ENCODE results near the gene ACBD7. TPM values are rescaled to one million over a fixed set of nuclear protein-coding genes. Genes with fewer than 3 reads are reported as not detected.

Gene ACBD7
- total RNA-seq, 1 donor from 2014 or later = 1.5 TPM

DNA sequence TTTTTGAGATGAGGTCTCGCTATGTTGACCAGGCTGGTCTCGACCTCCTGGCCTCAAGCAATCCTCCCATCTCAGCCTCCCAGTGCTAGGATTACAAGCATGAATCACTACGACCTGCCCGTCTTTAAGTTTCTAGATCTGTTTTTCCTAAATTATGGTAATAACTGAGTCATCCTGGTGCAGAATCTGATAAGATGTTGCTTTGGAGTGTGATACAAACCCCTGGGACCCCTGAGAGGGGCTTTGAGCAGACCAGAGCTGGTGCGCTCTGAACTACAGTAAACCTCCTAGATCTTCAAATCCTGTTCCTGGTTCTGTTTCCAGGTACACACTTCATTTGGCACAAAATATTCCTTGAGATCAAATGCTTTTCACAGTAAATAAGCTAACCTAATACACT is 42.8 kb upstream of the ACBD7 start:
- Mint-ChIP-seq H3K36me3 (ENCODE audit: unreplicated experiment) (peaks cover 5% of the 10 kb centered on the region), H3K4me3 (ENCODE audit: unreplicated experiment) (no peak overlapping the region), H3K27me3 (ENCODE audit: unreplicated experiment) (no peaks in the 10 kb centered on the region), H3K27ac (ENCODE audit: unreplicated experiment) (no peak overlapping the region), H3K9me3 (ENCODE audit: unreplicated experiment) (no peaks in the 10 kb centered on the region), H3K4me1 (ENCODE audit: low read depth, unreplicated experiment) (peaks cover 2% of the 10 kb centered on the region)
- TF ChIP-seq, protein P1, sequence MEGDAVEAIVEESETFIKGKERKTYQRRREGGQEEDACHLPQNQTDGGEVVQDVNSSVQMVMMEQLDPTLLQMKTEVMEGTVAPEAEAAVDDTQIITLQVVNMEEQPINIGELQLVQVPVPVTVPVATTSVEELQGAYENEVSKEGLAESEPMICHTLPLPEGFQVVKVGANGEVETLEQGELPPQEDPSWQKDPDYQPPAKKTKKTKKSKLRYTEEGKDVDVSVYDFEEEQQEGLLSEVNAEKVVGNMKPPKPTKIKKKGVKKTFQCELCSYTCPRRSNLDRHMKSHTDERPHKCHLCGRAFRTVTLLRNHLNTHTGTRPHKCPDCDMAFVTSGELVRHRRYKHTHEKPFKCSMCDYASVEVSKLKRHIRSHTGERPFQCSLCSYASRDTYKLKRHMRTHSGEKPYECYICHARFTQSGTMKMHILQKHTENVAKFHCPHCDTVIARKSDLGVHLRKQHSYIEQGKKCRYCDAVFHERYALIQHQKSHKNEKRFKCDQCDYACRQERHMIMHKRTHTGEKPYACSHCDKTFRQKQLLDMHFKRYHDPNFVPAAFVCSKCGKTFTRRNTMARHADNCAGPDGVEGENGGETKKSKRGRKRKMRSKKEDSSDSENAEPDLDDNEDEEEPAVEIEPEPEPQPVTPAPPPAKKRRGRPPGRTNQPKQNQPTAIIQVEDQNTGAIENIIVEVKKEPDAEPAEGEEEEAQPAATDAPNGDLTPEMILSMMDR (IDR thresholded peaks at IDR 0.05; ENCODE audit: partially characterized antibody, unreplicated experiment) = no peak
- DNase-seq = no peak

DNA sequence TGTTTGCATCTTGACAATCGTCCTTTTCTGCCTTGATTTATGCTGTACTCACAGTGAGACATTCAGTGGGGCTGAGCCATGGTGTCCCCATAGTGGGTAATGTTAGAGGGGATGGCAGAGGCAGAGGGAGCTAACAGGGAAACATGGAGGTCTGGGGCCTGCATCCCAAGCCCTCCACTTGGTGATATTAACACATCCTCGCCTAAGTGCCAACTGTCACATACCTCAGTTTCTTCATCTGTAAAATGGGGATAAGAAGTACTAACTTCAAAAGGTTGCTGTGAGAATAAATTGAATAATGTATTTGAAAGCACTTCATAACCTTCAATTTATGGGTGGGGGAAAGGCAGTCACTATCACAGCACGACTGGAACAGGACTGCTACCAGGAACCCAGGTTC is 36.3 kb upstream of the ACBD7 start:
- no peaks in the 10 kb centered on the region for H3K9me3 Mint-ChIP-seq (ENCODE audit: unreplicated experiment)
- no peak for DNase-seq
- no peak overlapping the region for H3K27ac Mint-ChIP-seq (ENCODE audit: unreplicated experiment)
- H3K4me1 Mint-ChIP-seq (ENCODE audit: low read depth, unreplicated experiment) = peaks cover 7% of the 10 kb centered on the region
- H3K4me3 Mint-ChIP-seq (ENCODE audit: unreplicated experiment) = no peak overlapping the region
- TF ChIP-seq, protein P1 (IDR thresholded peaks at IDR 0.05; ENCODE audit: partially characterized antibody, unreplicated experiment) = no peak
- peaks cover 5% of the 10 kb centered on the region for H3K36me3 Mint-ChIP-seq (ENCODE audit: unreplicated experiment)
- peaks cover 2% of the 10 kb centered on the region for H3K27me3 Mint-ChIP-seq (ENCODE audit: unreplicated experiment)

DNA sequence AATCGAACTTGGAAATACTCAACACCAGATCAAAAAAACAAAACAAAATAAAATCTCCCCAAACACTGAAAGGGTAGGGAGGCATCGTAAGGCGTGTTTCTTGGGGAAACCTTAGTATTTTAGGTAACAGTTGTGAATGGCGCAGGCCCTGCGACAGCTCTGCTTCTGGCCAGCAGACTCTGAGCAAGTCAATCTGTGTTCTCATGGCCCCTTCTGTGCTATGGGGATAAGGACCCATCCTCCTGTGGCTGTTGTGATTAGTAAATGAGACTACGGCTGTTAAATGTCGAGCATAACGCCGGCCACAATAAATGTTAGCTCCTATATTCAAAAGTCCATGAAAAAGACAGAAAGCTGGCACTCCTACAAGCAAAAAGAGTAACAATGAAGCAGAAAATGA is 35.6 kb upstream of the ACBD7 start:
- peaks cover 7% of the 10 kb centered on the region for H3K4me1 Mint-ChIP-seq (ENCODE audit: low read depth, unreplicated experiment)

DNA sequence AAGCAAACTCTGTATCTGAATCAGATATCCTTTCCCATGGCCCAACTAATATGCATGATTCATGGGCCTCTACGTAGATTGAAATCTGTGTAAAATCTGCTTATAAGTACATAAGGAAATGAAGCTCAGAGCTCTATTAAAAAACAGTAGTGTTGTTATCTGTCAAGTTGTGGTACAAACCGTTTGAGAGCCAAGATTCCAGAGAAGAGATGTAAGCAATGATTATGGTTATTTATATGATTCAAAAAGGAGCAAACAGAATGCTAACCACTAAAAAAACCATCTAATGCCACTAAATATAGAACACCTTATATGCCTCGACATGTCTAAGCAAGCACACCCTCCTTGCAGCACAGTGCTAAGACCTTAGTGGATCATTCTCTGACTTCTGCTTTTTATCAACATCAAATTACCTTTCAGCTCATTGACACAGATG is 35.2 kb upstream of the ACBD7 start:
- Mint-ChIP-seq H3K27me3 (ENCODE audit: unreplicated experiment) (peaks cover 2% of the 10 kb centered on the region), H3K27ac (ENCODE audit: unreplicated experiment) (peak overlapping the region; percentile 75), H3K4me1 (ENCODE audit: low read depth, unreplicated experiment) (peaks cover 7% of the 10 kb centered on the region), H3K9me3 (ENCODE audit: unreplicated experiment) (no peaks in the 10 kb centered on the region), H3K36me3 (ENCODE audit: unreplicated experiment) (peaks cover 5% of the 10 kb centered on the region), H3K4me3 (ENCODE audit: unreplicated experiment) (no peak overlapping the region)
- TF ChIP-seq, protein P1 (IDR thresholded peaks at IDR 0.05; ENCODE audit: partially characterized antibody, unreplicated experiment) = no peak
- no peak for DNase-seq

More for the DNA sequence above, 35.6 kb upstream of the ACBD7 start:
- H3K27ac Mint-ChIP-seq (ENCODE audit: unreplicated experiment) = peak overlapping the region; percentile 75
- TF ChIP-seq, protein P1 (IDR thresholded peaks at IDR 0.05; ENCODE audit: partially characterized antibody, unreplicated experiment) = no peak
- no peak overlapping the region for H3K4me3 Mint-ChIP-seq (ENCODE audit: unreplicated experiment)
- DNase-seq = no peak
- H3K36me3 Mint-ChIP-seq (ENCODE audit: unreplicated experiment) = peaks cover 5% of the 10 kb centered on the region
- H3K9me3 Mint-ChIP-seq (ENCODE audit: unreplicated experiment) = no peaks in the 10 kb centered on the region
- peaks cover 2% of the 10 kb centered on the region for H3K27me3 Mint-ChIP-seq (ENCODE audit: unreplicated experiment)

DNA sequence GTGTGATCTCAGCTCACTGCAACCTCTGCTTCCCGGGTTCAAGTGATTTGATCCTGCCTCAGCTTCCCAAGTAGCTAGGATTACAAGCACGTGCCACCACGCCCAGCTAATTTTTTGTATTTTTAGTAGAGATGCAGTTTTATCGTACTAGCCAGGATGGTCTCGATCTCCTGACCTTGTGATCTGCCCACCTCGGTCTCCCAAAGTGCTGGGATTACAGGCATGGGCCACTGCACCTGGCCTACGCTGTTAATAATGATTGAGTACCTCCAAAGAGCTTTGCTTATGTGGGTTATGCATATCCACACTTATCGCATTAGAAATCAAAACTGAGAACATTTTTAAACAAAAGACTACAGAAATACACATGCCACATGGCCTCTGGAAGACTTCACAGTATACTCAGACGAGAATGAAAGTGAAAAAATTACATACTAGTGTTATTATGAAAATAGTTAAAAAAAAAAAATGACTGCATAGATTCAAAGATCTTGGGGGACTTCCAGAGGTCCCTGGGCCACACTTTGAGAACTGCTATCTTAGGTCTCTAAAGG is 34.0 kb upstream of the ACBD7 start:
- H3K4me1 Mint-ChIP-seq (ENCODE audit: low read depth, unreplicated experiment) = peaks cover 7% of the 10 kb centered on the region
- H3K4me3 Mint-ChIP-seq (ENCODE audit: unreplicated experiment) = no peak overlapping the region
- H3K9me3 Mint-ChIP-seq (ENCODE audit: unreplicated experiment) = no peaks in the 10 kb centered on the region
- no peak for DNase-seq
- H3K27me3 Mint-ChIP-seq (ENCODE audit: unreplicated experiment) = peaks cover 2% of the 10 kb centered on the region
- H3K36me3 Mint-ChIP-seq (ENCODE audit: unreplicated experiment) = no peaks in the 10 kb centered on the region
- peak overlapping the region; percentile 43 for H3K27ac Mint-ChIP-seq (ENCODE audit: unreplicated experiment)
- TF ChIP-seq, protein P1 (IDR thresholded peaks at IDR 0.05; ENCODE audit: partially characterized antibody, unreplicated experiment) = no peak
